ENCODE data around the gene EIF2AK3.

Gene EIF2AK3

DNA sequence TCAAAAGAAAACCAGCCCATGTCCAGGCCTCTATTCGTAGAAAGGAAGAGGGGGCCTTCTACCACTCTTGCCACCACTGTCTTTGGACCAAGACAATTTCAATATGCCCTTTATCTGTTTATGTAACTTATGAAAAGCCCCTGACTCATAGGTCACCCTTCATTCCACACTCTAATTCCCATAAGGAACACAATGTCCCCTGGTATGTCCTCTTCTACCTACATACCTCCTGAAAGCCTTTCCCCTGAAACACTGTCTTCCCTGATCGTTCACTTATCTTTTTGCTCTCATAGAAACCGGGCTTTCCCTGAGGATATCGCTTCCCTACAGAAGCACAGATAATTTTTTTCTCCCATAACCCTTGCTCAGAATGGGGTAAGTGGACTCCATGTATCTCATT, 13.3 kb downstream of the EIF2AK3 start:
- H3K9me3 ChIP-seq (ENCODE audit: low read length), result no peaks in the 10 kb centered on the region
- no peak overlapping the region for H3K9ac ChIP-seq (ENCODE audit: low read length)
- H3K27ac ChIP-seq (ENCODE audit: low read depth, low read length), result no peak overlapping the region
- no peak overlapping the region for H3K4me3 ChIP-seq (ENCODE audit: low read depth in 1 of 2, low read length in 2 of 2)
- no peaks in the 10 kb centered on the region for H3K36me3 ChIP-seq (ENCODE audit: insufficient read depth, low read length)
- peaks cover 5% of the 10 kb centered on the region for H3K4me1 ChIP-seq (ENCODE audit: insufficient read depth, low read length)
- no peaks in the 10 kb centered on the region for H3K27me3 ChIP-seq (ENCODE audit: control insufficient read depth in 1 of 2, insufficient read depth in 2 of 2, low read length in 2 of 2)

DNA sequence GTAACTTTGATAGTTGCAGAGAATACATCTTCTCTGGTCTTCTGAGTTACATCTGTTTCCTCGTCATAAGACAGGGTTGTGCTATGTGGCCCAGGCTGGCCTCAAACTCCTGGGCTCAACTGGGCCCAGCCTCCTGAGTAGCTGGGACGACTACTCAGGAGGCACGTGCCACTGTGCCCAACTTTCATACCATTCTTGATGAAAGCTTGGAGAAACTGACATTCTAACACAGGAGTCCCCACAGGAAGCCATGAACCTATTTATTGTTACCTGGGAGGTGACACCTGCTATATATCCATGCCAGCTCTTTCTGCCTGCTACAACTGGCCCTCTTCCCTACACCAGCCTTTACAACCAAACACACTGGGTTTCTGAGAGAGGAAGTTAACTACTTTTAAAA, 19.1 kb downstream of the EIF2AK3 start:
- no peaks in the 10 kb centered on the region for H3K27me3 ChIP-seq (ENCODE audit: control insufficient read depth in 1 of 2, insufficient read depth in 2 of 2, low read length in 2 of 2)
- no peaks in the 10 kb centered on the region for H3K36me3 ChIP-seq (ENCODE audit: insufficient read depth, low read length)
- no peak overlapping the region for H3K4me3 ChIP-seq (ENCODE audit: low read depth in 1 of 2, low read length in 2 of 2)
- no peaks in the 10 kb centered on the region for H3K9me3 ChIP-seq (ENCODE audit: low read length)
- H3K27ac ChIP-seq (ENCODE audit: low read depth, low read length), result no peak overlapping the region
- H3K4me1 ChIP-seq (ENCODE audit: insufficient read depth, low read length), result no peaks in the 10 kb centered on the region
- no peak overlapping the region for H3K9ac ChIP-seq (ENCODE audit: low read length)

- Histone ChIP-seq H3K27ac (ENCODE audit: low read depth, low read length) (no peak overlapping the region), H3K36me3 (ENCODE audit: insufficient read depth, low read length) (no peaks in the 10 kb centered on the region), H3K4me1 (ENCODE audit: insufficient read depth, low read length) (no peaks in the 10 kb centered on the region), H3K4me3 (ENCODE audit: low read depth in 1 of 2, low read length in 2 of 2) (no peak overlapping the region), H3K27me3 (ENCODE audit: control insufficient read depth in 1 of 2, insufficient read depth in 2 of 2, low read length in 2 of 2) (no peaks in the 10 kb centered on the region), H3K9ac (ENCODE audit: low read length) (no peak overlapping the region), H3K9me3 (ENCODE audit: low read length) (no peaks in the 10 kb centered on the region)
These were observed 19.8 kb downstream of the EIF2AK3 start for GRCh38 chr2:88607416-88607815.

DNA sequence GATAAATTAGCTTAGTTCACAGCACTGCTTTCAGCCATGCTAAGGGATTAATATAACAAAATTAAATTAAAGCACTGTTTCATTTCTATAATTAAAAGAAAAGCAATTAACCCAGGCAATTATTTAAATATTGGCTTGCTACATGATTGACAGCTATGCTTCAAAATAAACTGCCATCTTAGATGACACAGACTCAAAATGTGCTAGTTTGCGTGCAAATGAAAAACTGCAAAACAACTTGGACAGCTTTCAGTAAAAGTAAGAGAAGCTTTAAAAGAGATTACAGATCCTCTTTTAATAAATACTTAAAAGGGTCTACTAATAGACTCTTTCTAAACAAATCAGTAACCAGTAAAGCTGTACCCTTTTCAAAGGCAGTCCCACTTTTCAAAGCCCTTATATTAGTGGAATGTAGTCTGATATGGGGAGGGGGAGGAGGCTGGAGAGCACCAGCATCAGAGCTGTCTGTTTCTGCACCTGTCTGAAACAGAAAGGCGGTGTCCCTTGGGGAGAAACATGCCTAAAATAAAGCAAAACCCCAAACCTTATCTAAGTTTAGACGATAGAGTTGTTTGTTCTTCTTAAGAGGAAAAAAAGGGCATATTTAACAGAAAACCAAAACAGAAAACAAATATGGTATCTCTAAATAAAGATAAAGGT, 20.8 kb downstream of the EIF2AK3 start:
- peaks cover under 1% of the 10 kb centered on the region for H3K4me1 ChIP-seq (ENCODE audit: insufficient read depth, low read length)

DNA sequence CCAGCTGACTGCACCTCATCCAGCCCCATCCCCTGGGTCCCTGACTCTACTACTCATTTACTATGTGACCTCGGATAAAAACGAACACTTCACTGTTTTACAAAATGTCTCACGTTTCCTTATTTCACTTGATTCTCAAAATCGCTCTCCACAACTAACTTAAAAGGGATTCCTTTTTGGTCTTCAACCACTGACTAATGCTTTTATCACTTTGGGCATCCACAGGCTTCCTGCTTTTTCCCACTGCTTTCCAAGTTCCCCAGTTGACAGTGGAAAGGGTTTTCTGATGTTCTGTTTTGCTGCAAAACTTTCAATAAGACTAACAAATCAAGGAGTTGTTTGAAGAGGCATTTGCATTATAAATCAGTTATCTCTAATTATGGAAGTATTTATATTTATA, 24.1 kb downstream of the EIF2AK3 start:
- Histone ChIP-seq H3K9ac (ENCODE audit: low read length) (no peak overlapping the region), H3K27ac (ENCODE audit: low read depth, low read length) (no peak overlapping the region), H3K4me1 (ENCODE audit: insufficient read depth, low read length) (peaks cover 19% of the 10 kb centered on the region), H3K9me3 (ENCODE audit: low read length) (no peaks in the 10 kb centered on the region), H3K27me3 (ENCODE audit: control insufficient read depth in 1 of 2, insufficient read depth in 2 of 2, low read length in 2 of 2) (no peaks in the 10 kb centered on the region), H3K4me3 (ENCODE audit: low read depth in 1 of 2, low read length in 2 of 2) (no peak overlapping the region), H3K36me3 (ENCODE audit: insufficient read depth, low read length) (no peaks in the 10 kb centered on the region)

More for the DNA sequence above, 20.8 kb downstream of the EIF2AK3 start:
- no peak overlapping the region for H3K27ac ChIP-seq (ENCODE audit: low read depth, low read length)
- H3K27me3 ChIP-seq (ENCODE audit: control insufficient read depth in 1 of 2, insufficient read depth in 2 of 2, low read length in 2 of 2), result no peaks in the 10 kb centered on the region
- no peak overlapping the region for H3K4me3 ChIP-seq (ENCODE audit: low read depth in 1 of 2, low read length in 2 of 2)
- no peak overlapping the region for H3K9ac ChIP-seq (ENCODE audit: low read length)
- H3K9me3 ChIP-seq (ENCODE audit: low read length), result no peaks in the 10 kb centered on the region
- no peaks in the 10 kb centered on the region for H3K36me3 ChIP-seq (ENCODE audit: insufficient read depth, low read length)

GRCh38 chr2:88602022-88602421, 25.2 kb downstream of the EIF2AK3 start:
- H3K27me3 ChIP-seq (ENCODE audit: control insufficient read depth in 1 of 2, insufficient read depth in 2 of 2, low read length in 2 of 2), result no peaks in the 10 kb centered on the region
- H3K4me1 ChIP-seq (ENCODE audit: insufficient read depth, low read length), result peaks cover 19% of the 10 kb centered on the region
- H3K36me3 ChIP-seq (ENCODE audit: insufficient read depth, low read length), result no peaks in the 10 kb centered on the region
- H3K9ac ChIP-seq (ENCODE audit: low read length), result no peak overlapping the region
- H3K4me3 ChIP-seq (ENCODE audit: low read depth in 1 of 2, low read length in 2 of 2), result no peak overlapping the region
- H3K9me3 ChIP-seq (ENCODE audit: low read length), result no peaks in the 10 kb centered on the region
- H3K27ac ChIP-seq (ENCODE audit: low read depth, low read length), result no peak overlapping the region

DNA sequence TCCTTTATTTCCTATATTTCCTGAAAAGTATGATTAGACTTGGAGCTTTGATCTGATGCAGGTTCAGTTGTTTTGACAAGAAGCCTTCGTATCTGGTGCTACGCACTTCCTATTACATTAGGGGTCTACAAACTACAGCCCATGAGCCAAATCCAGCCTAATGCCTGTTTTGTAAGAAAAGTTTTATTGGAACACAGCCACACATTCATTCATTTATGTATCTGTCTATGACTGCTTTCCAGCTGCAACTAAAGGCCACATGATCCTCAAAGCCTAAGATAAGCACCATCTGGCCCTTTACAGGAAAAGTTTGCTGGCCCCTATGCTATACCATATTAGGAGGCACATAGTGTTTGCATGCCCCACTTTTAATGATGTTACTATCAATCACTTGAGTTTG, 26.0 kb downstream of the EIF2AK3 start:
- no peaks in the 10 kb centered on the region for H3K36me3 ChIP-seq (ENCODE audit: insufficient read depth, low read length)
- H3K9ac ChIP-seq (ENCODE audit: low read length), result no peak overlapping the region
- no peak overlapping the region for H3K27ac ChIP-seq (ENCODE audit: low read depth, low read length)
- H3K9me3 ChIP-seq (ENCODE audit: low read length), result no peaks in the 10 kb centered on the region
- H3K4me3 ChIP-seq (ENCODE audit: low read depth in 1 of 2, low read length in 2 of 2), result no peak overlapping the region
- no peaks in the 10 kb centered on the region for H3K27me3 ChIP-seq (ENCODE audit: control insufficient read depth in 1 of 2, insufficient read depth in 2 of 2, low read length in 2 of 2)
- peaks cover 19% of the 10 kb centered on the region for H3K4me1 ChIP-seq (ENCODE audit: insufficient read depth, low read length)

- no peaks in the 10 kb centered on the region for H3K36me3 ChIP-seq (ENCODE audit: insufficient read depth, low read length)
- no peak overlapping the region for H3K4me3 ChIP-seq (ENCODE audit: low read depth in 1 of 2, low read length in 2 of 2)
- H3K9me3 ChIP-seq (ENCODE audit: low read length), result no peaks in the 10 kb centered on the region
- peaks cover 19% of the 10 kb centered on the region for H3K4me1 ChIP-seq (ENCODE audit: insufficient read depth, low read length)
- H3K27me3 ChIP-seq (ENCODE audit: control insufficient read depth in 1 of 2, insufficient read depth in 2 of 2, low read length in 2 of 2), result no peaks in the 10 kb centered on the region
- no peak overlapping the region for H3K9ac ChIP-seq (ENCODE audit: low read length)
- H3K27ac ChIP-seq (ENCODE audit: low read depth, low read length), result no peak overlapping the region
These were observed 27.2 kb downstream of the EIF2AK3 start for GRCh38 chr2:88600038-88600465.

- no peaks in the 10 kb centered on the region for H3K27me3 ChIP-seq (ENCODE audit: control insufficient read depth in 1 of 2, insufficient read depth in 2 of 2, low read length in 2 of 2)
- no peak overlapping the region for H3K9ac ChIP-seq (ENCODE audit: low read length)
- no peaks in the 10 kb centered on the region for H3K9me3 ChIP-seq (ENCODE audit: low read length)
- H3K27ac ChIP-seq (ENCODE audit: low read depth, low read length), result no peak overlapping the region
- H3K4me1 ChIP-seq (ENCODE audit: insufficient read depth, low read length), result peaks cover 19% of the 10 kb centered on the region
- no peak overlapping the region for H3K4me3 ChIP-seq (ENCODE audit: low read depth in 1 of 2, low read length in 2 of 2)
- no peaks in the 10 kb centered on the region for H3K36me3 ChIP-seq (ENCODE audit: insufficient read depth, low read length)
These were observed 27.7 kb downstream of the EIF2AK3 start for GRCh38 chr2:88599527-88599926.

DNA sequence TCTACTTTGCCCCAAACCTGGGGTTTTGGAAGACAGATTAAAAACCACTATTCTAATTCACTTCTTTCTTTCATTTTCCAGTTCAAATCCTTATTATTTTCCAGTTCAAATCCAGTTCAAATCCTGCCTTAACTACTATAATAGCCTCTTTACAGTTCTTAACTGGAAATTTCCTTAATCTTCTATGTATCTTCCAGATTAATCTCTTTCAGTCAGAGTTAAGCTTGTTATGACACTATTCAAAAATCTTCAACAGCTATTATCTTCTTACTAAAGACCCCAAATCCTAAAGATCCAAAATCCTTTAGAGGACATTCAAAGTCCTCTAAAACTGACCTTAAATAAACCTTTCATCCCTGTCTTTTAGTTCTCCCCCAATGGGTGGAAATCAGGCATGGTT, 30.1 kb downstream of the EIF2AK3 start:
- Histone ChIP-seq H3K27me3 (ENCODE audit: control insufficient read depth in 1 of 2, insufficient read depth in 2 of 2, low read length in 2 of 2) (no peaks in the 10 kb centered on the region), H3K4me1 (ENCODE audit: insufficient read depth, low read length) (peaks cover 19% of the 10 kb centered on the region), H3K9ac (ENCODE audit: low read length) (no peak overlapping the region), H3K4me3 (ENCODE audit: low read depth in 1 of 2, low read length in 2 of 2) (no peak overlapping the region), H3K9me3 (ENCODE audit: low read length) (no peaks in the 10 kb centered on the region), H3K36me3 (ENCODE audit: insufficient read depth, low read length) (peaks cover 4% of the 10 kb centered on the region), H3K27ac (ENCODE audit: low read depth, low read length) (no peak overlapping the region)

DNA sequence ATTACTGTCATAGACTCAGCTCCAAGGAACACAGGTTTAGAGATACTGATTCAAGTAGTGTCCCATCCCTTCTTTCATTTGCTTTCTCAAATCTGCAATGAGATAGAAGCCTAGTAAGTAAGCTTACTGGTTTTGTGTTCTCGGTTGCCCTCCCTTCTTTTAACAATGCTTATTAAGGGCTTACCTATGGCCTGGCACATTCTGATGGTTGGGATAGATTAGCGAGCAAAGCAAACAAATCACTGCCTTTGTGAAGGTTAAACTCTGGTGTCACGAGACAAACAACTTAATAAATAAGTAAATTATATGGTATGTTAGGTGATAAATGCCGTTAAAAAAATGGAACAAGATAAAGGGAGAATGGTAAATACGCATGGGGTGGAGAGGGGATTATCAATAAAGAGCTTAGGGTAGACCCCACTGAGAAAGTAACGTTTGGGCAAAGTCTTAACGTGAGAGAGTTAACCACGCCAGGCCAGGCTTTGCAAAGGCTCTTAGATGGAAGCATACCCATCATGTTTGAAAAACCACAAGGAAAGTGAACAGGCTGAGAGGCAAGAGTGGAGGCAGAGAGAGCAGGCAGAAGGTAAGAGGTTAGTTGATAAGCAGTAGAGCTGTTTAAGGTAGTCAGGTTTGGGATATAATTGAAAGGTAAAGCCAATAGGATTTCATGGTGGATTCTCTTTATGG, 31.0 kb downstream of the EIF2AK3 start:
- no peak overlapping the region for H3K9ac ChIP-seq (ENCODE audit: low read length)
- no peaks in the 10 kb centered on the region for H3K27me3 ChIP-seq (ENCODE audit: control insufficient read depth in 1 of 2, insufficient read depth in 2 of 2, low read length in 2 of 2)
- no peaks in the 10 kb centered on the region for H3K9me3 ChIP-seq (ENCODE audit: low read length)
- peaks cover 4% of the 10 kb centered on the region for H3K36me3 ChIP-seq (ENCODE audit: insufficient read depth, low read length)
- no peak overlapping the region for H3K4me3 ChIP-seq (ENCODE audit: low read depth in 1 of 2, low read length in 2 of 2)
- peaks cover 16% of the 10 kb centered on the region for H3K4me1 ChIP-seq (ENCODE audit: insufficient read depth, low read length)
- no peak overlapping the region for H3K27ac ChIP-seq (ENCODE audit: low read depth, low read length)

DNA sequence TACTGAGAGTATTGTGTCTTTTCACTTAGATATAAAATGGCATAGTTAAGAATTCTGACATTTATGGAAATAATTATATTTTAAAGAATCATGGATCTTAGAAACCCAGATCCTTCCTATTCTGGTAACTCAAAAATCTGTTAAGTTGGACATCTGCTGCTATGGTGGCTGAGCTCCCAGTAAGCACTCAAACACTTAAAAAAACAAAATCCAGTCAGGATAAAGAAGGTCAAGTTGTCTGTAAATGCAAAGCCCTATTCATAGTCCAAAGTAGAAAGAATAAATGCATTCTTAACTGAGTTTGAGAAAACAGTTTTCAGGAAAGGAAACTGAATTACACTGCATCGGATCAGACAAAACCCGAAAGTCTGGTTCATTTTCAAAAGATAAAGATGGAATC, 35.6 kb downstream of the EIF2AK3 start:
- no peak overlapping the region for H3K4me3 ChIP-seq (ENCODE audit: low read depth in 1 of 2, low read length in 2 of 2)
- no peaks in the 10 kb centered on the region for H3K9me3 ChIP-seq (ENCODE audit: low read length)
- H3K9ac ChIP-seq (ENCODE audit: low read length), result no peak overlapping the region
- H3K27me3 ChIP-seq (ENCODE audit: control insufficient read depth in 1 of 2, insufficient read depth in 2 of 2, low read length in 2 of 2), result no peaks in the 10 kb centered on the region
- peaks cover 23% of the 10 kb centered on the region for H3K36me3 ChIP-seq (ENCODE audit: insufficient read depth, low read length)
- H3K4me1 ChIP-seq (ENCODE audit: insufficient read depth, low read length), result no peaks in the 10 kb centered on the region
- no peak overlapping the region for H3K27ac ChIP-seq (ENCODE audit: low read depth, low read length)

Data from muscle layer of colon (tissue), 2 donors.